Measurements from ENCODE around the gene ROBO2.
"Not testable (repeated sequence)": the region's sequence is repeated elsewhere in the genome, so short reads cannot be mapped to it uniquely, and the experiment has no call there.

Gene ROBO2

GRCh38 chr3:77326586-77326985, 286.7 kb downstream of the ROBO2 start:
- no peak for DNase-seq (ENCODE audit: low read depth in 2 of 2)

GRCh38 chr3:77328690-77329089, 288.8 kb downstream of the ROBO2 start:
- DNase-seq (ENCODE audit: low read depth in 2 of 2), result no peak

- no peak for DNase-seq (ENCODE audit: low read depth in 2 of 2)
These were observed 289.2 kb downstream of the ROBO2 start for GRCh38 chr3:77329116-77329515.

- no peak for DNase-seq (ENCODE audit: low read depth in 2 of 2)
These were observed 298.3 kb downstream of the ROBO2 start for GRCh38 chr3:77338195-77338594.

- DNase-seq (ENCODE audit: low read depth in 2 of 2), result no peak
These were observed 302.1 kb downstream of the ROBO2 start for GRCh38 chr3:77342027-77342426.

- no peak for DNase-seq (ENCODE audit: low read depth in 2 of 2)
These were observed 302.8 kb downstream of the ROBO2 start for GRCh38 chr3:77342688-77343087.

- DNase-seq (ENCODE audit: low read depth in 2 of 2), result no peak
These were observed 305.1 kb downstream of the ROBO2 start for GRCh38 chr3:77345009-77345408.

- no peak for DNase-seq (ENCODE audit: low read depth in 2 of 2)
These were observed 308.5 kb downstream of the ROBO2 start for GRCh38 chr3:77348244-77348855.

- DNase-seq (ENCODE audit: low read depth in 2 of 2), result no peak
These were observed 315.1 kb downstream of the ROBO2 start for GRCh38 chr3:77354958-77355357.

- no peak for DNase-seq (ENCODE audit: low read depth in 2 of 2)
These were observed 323.0 kb downstream of the ROBO2 start for GRCh38 chr3:77362936-77363335.

- no peak for DNase-seq (ENCODE audit: low read depth in 2 of 2)
These were observed 325.3 kb downstream of the ROBO2 start for GRCh38 chr3:77365152-77365551.

- no peak for DNase-seq (ENCODE audit: low read depth in 2 of 2)
These were observed 330.5 kb downstream of the ROBO2 start for GRCh38 chr3:77370413-77370812.

GRCh38 chr3:77372018-77372417, 332.1 kb downstream of the ROBO2 start:
- no peak for DNase-seq (ENCODE audit: low read depth in 2 of 2)

- DNase-seq (ENCODE audit: low read depth in 2 of 2), result no peak
These were observed 332.9 kb downstream of the ROBO2 start for GRCh38 chr3:77372634-77373346.

- DNase-seq (ENCODE audit: low read depth in 2 of 2), result no peak
These were observed 333.7 kb downstream of the ROBO2 start for GRCh38 chr3:77373619-77374018.

- no peak for DNase-seq (ENCODE audit: low read depth in 2 of 2)
These were observed 336.6 kb downstream of the ROBO2 start for GRCh38 chr3:77376511-77376910.

GRCh38 chr3:77377717-77378116, 337.8 kb downstream of the ROBO2 start:
- DNase-seq (ENCODE audit: low read depth in 2 of 2), result no peak

GRCh38 chr3:77380136-77380535, 340.2 kb downstream of the ROBO2 start:
- no peak for DNase-seq (ENCODE audit: low read depth in 2 of 2)

GRCh38 chr3:77381431-77381830, 341.5 kb downstream of the ROBO2 start:
- DNase-seq (ENCODE audit: low read depth in 2 of 2), result no peak

- no peak for DNase-seq (ENCODE audit: low read depth in 2 of 2)
These were observed 352.3 kb downstream of the ROBO2 start for GRCh38 chr3:77392181-77392580.

- DNase-seq (ENCODE audit: low read depth in 2 of 2), result no peak
These were observed 354.1 kb downstream of the ROBO2 start for GRCh38 chr3:77394046-77394445.

GRCh38 chr3:77404871-77405270, 365.0 kb downstream of the ROBO2 start:
- DNase-seq (ENCODE audit: low read depth in 2 of 2), result no peak

- no peak for DNase-seq (ENCODE audit: low read depth in 2 of 2)
These were observed 367.5 kb downstream of the ROBO2 start for GRCh38 chr3:77407441-77407840.

- DNase-seq (ENCODE audit: low read depth in 2 of 2), result not testable (repeated sequence)
These were observed 370.4 kb downstream of the ROBO2 start for GRCh38 chr3:77410334-77410733.
